ENCODE results near the gene CCDC106. TPM values are rescaled to one million over a fixed set of nuclear protein-coding genes. Genes with fewer than 3 reads are reported as not detected.

CCDC106 gene
- total and polyA plus RNA-seq, 2 of the 4 experiments (the other 2 are of a cell fraction): 2.3 to 13.6 TPM

- H3K4me3 ChIP-seq (ENCODE audit: insufficient read depth, low read depth, low read length): no peak overlapping the region
- no peak overlapping the region for H2BK15ac ChIP-seq (ENCODE audit: low read depth, low read length)
- H3K27me3 ChIP-seq (ENCODE audit: control insufficient read depth, insufficient read depth, low read length): no peaks in the 10 kb centered on the region
- peaks cover 89% of the 10 kb centered on the region for H4K20me1 ChIP-seq (ENCODE audit: insufficient read depth, low read length)
- no peaks in the 10 kb centered on the region for H3K9me3 ChIP-seq (ENCODE audit: control insufficient read depth, insufficient read depth, low read length)
- no peak for TF ChIP-seq MAFK (IDR thresholded peaks at IDR 0.05; ENCODE audit: low read depth, low read length)
- TF ChIP-seq RCOR1 (IDR thresholded peaks at IDR 0.05; ENCODE audit: insufficient replicate concordance, low read length): no peak
- no peak for TF ChIP-seq USF2 (IDR thresholded peaks at IDR 0.05; ENCODE audit: low read depth, low read length)
- TF ChIP-seq CEBPB (IDR thresholded peaks at IDR 0.05; ENCODE audit: low read depth, low read length): no peak
- TF ChIP-seq SMC3 (IDR thresholded peaks at IDR 0.05; ENCODE audit: low read depth, low read length): no peak
- TF ChIP-seq POLR2A (IDR thresholded peaks at IDR 0.05; ENCODE audit: low read depth, low read length): no peak
- TF ChIP-seq RFX5 (IDR thresholded peaks at IDR 0.05; ENCODE audit: low read depth, low read length): no peak
- TF ChIP-seq BHLHE40 (IDR thresholded peaks at IDR 0.05; ENCODE audit: low read depth, low read length): no peak
- no peak for TF ChIP-seq CTCF (conservative IDR thresholded peaks at IDR 0.05; ENCODE audit: low read depth, low read length)
- no peak for TF ChIP-seq RAD21 (IDR thresholded peaks at IDR 0.05; ENCODE audit: low read length)
- TF ChIP-seq CHD1 (IDR thresholded peaks at IDR 0.05; ENCODE audit: low read depth, low read length): no peak
- no peak for TF ChIP-seq MAZ (IDR thresholded peaks at IDR 0.05; ENCODE audit: borderline replicate concordance, low read depth, low read length)
- TF ChIP-seq MXI1 (IDR thresholded peaks at IDR 0.05; ENCODE audit: borderline replicate concordance, low read depth, low read length): no peak
- no peak for TF ChIP-seq FOS (IDR thresholded peaks at IDR 0.05; ENCODE audit: low read depth, low read length)
- no peak for TF ChIP-seq NFE2L2 (IDR thresholded peaks at IDR 0.05; ENCODE audit: low read depth, low read length)
- no peak for TF ChIP-seq ELK1 (IDR thresholded peaks at IDR 0.05; ENCODE audit: borderline replicate concordance, low read depth, low read length)
- dilution Hi-C loops (cut with HindIII; ENCODE audit: low sequenced_read_pairs, unreplicated experiment): no loop called here
- CTCF ChIA-PET: no interaction called here
- no peak overlapping the region for H2BK20ac ChIP-seq (ENCODE audit: low read depth, low read length)
- H4K91ac ChIP-seq (ENCODE audit: insufficient read depth, low read depth, low read length): no peak overlapping the region
- H3K4me1 ChIP-seq (ENCODE audit: control insufficient read depth, insufficient read depth, low read length): no peaks in the 10 kb centered on the region
- H2BK120ac ChIP-seq (ENCODE audit: low read depth, low read length): no peak overlapping the region
- no peak overlapping the region for H2AK9ac ChIP-seq (replicated peaks; ENCODE audit: low read depth, low read length, poor library complexity)
- no peak overlapping the region for H3K18ac ChIP-seq (ENCODE audit: low read depth, low read length)
- no peak overlapping the region for H3K4ac ChIP-seq (ENCODE audit: low read depth, low read length)
- no TSS peak for BruUV-seq (replicated peaks)
- H4K8ac ChIP-seq (ENCODE audit: low read depth in 2 of 2, low read length in 2 of 2): no peak overlapping the region
- H3K23ac ChIP-seq (ENCODE audit: low read depth, low read length): no peak overlapping the region
- H3K4me2 ChIP-seq (ENCODE audit: low read depth, low read length): no peak overlapping the region
- no peak overlapping the region for H3K56ac ChIP-seq (ENCODE audit: extremely low read depth, insufficient read depth, low read length)
- H4K5ac ChIP-seq (ENCODE audit: low read depth, low read length): no peak overlapping the region
- ATAC-seq (ENCODE audit: low read depth): no peak
- H2BK5ac ChIP-seq (ENCODE audit: low read depth, low read length, poor library complexity, severe bottlenecking): no peak overlapping the region
- intact Hi-C loops (cut with micrococcal nuclease): no loop called here
- 100% methylated on average over 2 of the region's 12 CpGs; no CpG with 5 or more reads in 1 of the 2 experiments for WGBS, 2 experiments (ENCODE audit: extremely low coverage in 2 of 2, insufficient read length in 1 of 2)
- no peak overlapping the region for H2AFZ ChIP-seq (replicated peaks; ENCODE audit: low read length, poor library complexity)
- H3K14ac ChIP-seq (replicated peaks; ENCODE audit: low read depth, low read length): no peak overlapping the region
- H3K27ac ChIP-seq (ENCODE audit: insufficient read depth, low read length): no peak overlapping the region
- no peak overlapping the region for H3K9ac ChIP-seq (ENCODE audit: low read depth, low read length)
- no peak for DNase-seq
- H3K36me3 ChIP-seq (ENCODE audit: control insufficient read depth, insufficient read depth, low read length): peaks cover 74% of the 10 kb centered on the region
- peaks cover 30 to 68% of the 10 kb centered on the region in 2 experiments for H3K79me1 ChIP-seq (ENCODE audit: low read depth in 1 of 2, low read length in 2 of 2)
- in situ Hi-C loops (cut with MboI; ENCODE audit: low sequenced_read_pairs): loop anchor here (25.0 kb wide), 2 partner anchors 1205 to 1530 kb away; partner anchors contain the start of genes CDC42EP5, CNOT3 and LENG9
- POLR2A ChIA-PET (ENCODE audit: unreplicated experiment): interaction anchor here (0.6 kb wide), 1 partner anchor 70 kb away, joined by 3 read pairs; no protein-coding TSS in a partner anchor
- H2AK5ac ChIP-seq (ENCODE audit: low read depth, low read length): no peak overlapping the region
- no peaks in the 10 kb centered on the region for H3K9me1 ChIP-seq (ENCODE audit: insufficient read depth, low read length)
These were observed 19.5 kb downstream of the CCDC106 start for GRCh38 chr19:55667511-55667910.

Data from IMR-90 (cell line).